Activated gamma-delta T cell treated with anti-CD3 and anti-CD28 coated beads, Interleukin-2, amount 50 U/mL, for 16 hours (primary cell): ENCODE measurements around the gene HHATL.
"Not testable (repeated sequence)": the region's sequence is repeated elsewhere in the genome, so short reads cannot be mapped to it uniquely, and the experiment has no call there.

Source experiments
- DNase-seq: peaks from one replicate; pipeline ENCODE4 v3.0.0-alpha.2; 2020; ENCODE audit warnings: low read depth

The HHATL gene

DNA sequence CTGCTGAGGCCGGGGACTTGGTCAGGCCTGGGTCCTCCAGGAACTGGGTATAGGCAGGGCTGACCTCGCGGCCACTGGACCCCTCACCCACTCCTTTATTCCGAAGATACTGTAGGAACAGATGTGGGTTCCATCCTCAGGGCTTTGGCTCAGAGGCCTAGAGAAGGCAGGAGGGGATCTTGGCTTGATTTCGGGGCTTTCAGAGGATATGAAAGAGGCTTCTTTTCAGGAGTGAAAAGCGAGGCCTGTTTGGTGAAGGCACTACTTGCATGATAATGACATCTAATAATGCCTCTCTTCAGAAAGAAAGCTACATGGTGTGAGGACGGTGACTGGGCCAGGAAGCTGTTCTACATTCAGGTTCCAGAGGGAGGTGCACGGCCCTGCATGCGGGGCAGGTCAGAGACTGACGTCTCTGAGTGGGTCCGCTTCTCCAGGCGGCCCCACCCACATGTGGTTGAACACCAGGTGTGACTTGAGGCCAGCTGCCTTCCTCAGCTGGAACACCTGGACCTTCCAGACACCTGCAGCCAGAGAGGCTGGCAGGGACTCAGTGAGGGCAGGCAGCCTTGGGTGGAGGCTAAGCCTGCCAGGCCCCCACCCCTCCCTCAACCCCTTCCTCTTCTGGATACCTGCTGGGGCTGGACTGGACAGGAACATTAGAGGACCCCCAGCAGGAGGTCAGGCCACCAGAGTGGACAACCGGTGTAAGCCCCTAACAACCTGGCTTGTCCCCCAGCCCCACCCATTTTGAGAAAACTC lies 31.1 kb upstream of the HHATL start:
- no peak for DNase-seq

DNA sequence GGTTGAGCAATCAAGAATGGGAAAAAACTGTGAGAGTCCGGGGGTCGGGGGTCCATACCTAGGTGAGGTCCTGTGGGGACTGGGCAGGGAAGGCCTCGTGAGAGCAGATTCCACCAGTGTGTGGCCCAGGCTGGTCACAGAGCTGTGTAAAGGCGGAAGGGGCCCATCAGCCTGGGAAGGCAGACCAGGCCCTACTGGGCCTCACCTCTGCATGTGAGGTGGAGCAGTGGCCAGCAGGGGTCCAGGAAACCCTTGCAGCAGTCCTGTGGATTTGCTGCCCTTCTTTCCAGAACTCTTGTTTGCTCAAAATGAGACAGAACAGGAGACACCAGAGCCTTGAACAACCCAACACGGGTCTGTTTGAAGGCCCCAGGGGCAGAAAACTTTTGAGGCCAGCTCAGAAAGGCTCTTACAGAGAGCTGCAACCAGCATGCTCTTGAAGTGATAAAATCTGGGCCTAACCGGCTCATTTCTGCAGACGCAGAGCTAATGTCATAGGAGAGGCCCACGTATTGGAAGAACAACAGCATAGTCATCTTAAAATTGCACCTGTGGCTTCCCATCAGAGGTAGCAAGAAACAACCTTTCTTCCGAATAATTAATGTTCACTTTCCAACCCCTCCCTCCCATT lies 30.3 kb upstream of the HHATL start:
- DNase-seq, result no peak

DNA sequence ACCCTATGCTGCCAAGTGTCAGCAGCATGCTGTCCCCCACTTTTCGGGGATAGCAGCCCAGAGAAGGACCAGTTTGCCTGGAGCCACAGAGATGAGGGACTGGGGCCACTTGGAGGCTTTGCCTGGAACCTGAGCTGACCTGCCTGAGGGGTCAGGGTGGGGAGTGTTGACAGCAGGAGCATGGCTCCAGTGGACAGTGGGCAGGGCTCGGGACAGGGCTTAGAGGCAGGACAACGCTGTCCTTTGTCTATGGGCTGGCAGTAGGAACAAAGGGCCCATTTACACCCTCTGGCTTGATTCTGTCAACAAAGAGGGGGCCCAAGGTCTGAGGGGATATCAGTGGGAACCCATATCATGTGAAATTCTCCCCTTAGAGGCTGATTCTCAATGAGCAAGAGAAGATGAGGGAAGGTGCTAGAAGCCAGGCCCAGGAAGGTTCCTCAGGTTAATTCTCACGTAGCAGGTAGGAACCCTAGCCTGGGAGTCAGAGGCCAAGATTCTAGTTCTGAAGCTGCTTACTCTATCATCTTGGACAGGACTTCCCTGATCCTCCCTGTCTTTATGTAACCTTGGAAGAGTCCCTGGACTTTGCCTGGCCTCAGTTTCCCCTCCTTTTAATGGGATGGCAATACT lies 29.7 kb upstream of the HHATL start:
- DNase-seq, result no peak

DNA sequence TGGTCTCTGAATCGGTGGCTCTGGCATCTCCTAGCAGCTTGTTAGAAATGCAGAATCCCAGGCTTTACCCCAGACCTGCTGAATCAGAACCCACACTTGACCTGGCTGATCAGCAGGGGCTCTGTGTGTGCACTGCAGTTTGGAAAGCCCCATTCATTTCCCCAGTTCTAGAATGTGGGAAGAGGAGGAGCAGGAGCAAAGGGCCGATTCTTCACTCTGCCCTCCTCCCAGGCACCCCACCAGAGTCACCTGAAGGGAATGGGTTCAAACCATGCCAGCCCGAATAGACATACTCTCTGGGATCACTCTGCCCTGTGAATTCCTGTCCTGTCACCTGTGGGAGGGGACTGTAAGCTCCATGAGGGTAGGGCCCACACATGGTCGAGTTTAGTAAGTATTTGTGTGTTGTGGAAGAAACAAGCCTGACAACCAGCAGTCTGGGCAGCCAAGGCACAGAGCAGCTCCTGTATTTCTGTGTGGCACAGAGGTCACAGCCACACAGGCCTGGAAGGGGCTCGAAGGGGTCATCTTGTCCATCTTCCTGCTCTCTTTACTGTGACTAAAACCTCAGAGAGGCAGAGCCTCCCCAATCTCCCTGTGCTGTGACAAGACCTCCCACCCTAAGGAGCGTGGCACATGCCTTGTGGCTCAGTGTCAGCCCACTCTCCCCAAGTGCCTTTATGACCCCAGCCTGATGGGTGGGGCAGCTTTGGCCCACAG lies 29.0 kb upstream of the HHATL start:
- DNase-seq, result no peak

DNA sequence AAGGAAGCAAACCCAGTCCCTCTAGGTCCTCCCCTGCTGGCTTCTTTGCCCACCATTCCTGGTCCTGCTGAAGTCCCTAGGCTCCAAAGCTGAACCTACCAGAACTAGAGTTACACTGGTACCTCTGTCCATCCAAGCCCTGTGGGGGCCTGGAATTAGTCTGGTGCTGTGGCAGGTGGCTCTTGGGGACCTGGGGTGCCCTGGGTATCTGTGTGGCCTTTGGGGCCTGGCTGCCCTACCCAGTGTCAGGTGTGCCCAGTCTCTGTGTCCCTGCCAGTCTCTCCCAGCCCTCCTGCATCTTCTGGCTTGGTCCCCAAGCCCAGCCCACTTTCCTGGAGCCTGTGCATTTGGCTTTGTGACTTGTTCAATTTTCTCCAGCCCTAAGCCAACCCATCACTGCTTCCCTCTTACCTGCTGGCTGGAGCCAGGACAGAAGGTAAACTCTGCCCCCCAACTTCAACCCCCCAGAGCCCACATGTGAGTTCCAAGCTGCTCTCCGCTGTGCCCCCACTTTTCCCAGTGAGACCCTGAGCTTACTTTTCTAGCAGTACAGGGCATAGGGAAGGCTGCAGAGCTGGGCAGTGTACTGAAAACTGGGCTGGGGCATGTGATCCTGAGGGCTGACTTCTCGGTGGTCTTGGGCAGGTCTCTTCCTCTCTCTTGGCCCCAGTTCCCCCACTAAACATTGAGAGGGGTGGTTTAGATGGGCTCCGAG lies 28.3 kb upstream of the HHATL start:
- no peak for DNase-seq

- DNase-seq, result no peak
These were observed 27.7 kb upstream of the HHATL start for GRCh38 chr3:42730294-42730693.

- DNase-seq, result no peak
These were observed 27.0 kb upstream of the HHATL start for GRCh38 chr3:42729404-42730145.

DNA sequence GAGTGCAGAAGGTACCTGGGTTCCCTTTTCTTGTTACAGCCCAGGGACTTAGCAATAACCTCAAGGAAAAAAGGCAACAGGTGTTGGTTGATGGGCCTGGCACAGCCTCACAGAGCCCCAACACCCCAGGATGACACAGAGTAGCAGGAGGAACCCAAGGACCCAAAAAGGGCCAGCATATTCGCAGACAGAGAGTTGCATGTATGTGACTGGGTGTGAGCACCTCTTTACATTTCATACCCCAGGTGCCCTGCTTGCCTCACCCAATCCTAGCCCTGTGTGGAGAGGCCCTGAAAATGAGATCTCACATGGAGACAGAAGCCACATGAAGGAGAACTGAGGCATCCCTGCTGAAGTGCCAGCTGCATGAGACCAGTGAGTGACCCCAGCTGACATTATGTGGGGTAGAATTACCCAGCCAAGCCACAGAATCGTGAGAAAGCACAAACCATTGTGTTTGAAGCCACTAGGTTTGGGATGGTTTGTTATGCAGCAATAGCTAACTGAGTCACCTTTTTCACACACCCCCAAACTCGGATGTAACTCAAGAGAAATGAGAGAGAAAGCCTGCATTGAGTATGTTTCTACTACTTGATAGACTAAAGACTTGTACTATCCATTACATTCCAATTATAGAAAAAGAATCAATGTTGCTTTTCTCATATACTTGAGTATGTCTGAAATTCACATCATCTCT lies 26.2 kb upstream of the HHATL start:
- DNase-seq, result no peak

GRCh38 chr3:42728056-42728455 lies 25.5 kb upstream of the HHATL start:
- no peak for DNase-seq

- DNase-seq, result no peak
These were observed 22.9 kb upstream of the HHATL start for GRCh38 chr3:42725454-42725853.

DNA sequence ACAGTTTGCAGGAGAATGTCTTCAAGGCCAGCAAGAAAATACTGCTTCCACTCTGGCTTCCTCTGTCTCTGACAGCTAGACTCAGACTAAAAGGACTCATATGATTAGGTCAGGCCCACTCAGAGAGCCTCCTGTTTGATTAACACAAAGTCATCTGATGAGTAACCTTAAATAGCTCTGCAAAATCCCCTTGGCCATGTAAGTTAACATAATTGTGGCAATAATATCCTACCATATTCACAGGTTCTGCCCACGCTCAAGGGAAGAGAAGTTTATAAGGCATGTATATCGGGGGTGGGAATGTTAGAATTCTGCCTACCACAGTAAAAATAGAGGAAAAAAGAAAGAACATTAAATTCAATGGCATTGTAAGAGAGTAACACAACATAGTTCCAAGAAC lies 20.6 kb upstream of the HHATL start:
- no peak for DNase-seq

DNA sequence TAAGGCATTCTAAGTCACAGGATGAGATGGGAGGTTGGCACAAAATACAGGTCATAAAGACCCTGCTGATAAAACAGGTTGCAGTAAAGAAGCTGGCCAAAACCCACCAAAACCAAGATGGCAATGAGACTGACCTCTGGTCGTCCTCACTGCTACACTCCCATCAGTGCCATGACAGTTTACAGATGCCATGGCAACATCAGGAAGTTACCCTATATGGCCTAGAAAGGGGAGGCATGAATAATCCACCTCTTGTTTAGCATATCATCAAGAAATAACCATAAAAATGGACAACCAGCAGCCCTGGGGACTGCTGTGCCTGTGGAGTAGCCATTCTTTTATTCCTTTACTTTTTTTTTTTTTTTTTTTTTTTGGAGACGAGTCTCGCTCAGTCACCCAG lies 19.8 kb upstream of the HHATL start:
- DNase-seq, result not testable (repeated sequence)

- no peak for DNase-seq
These were observed 19.1 kb upstream of the HHATL start for GRCh38 chr3:42721690-42722089.

DNA sequence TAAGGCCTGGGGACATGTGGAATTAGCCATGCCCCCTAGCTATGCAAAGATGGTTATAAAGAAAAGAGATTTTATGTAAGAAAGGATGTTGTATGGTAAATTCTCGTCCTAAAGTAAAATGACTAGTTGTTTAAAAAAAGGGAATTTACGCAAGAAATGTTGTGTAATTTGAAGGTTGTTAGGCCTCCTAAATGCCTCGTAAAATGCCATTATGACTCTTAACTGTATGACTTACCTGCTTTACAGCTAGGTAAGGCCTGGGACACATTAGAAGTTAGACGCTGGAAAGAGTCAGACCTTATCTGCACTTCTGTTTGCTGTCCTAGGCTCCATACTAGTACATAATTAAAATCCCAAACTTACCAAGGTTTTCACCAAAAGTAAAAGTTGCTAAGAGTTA lies 17.5 kb upstream of the HHATL start:
- no peak for DNase-seq

DNA sequence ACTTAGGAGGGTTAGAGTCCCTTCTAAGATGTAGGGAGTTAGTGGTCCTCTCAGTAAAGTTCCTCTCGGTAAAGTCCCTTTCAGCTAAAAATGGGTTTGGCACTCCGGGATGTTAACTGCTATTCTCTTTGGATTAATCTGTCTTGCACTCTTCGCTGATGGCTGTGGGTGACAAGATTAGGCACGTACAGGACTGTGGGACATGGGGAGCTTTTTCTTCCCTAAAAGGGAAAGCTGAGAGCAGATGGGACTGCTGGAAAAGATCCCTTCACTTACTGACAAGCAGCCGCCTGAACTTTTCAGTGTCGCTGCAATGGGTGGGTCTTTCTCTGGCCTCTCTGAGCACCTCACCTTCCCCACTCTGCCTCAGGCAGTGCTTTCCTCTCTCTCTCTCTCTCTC lies 16.4 kb upstream of the HHATL start:
- no peak for DNase-seq

DNA sequence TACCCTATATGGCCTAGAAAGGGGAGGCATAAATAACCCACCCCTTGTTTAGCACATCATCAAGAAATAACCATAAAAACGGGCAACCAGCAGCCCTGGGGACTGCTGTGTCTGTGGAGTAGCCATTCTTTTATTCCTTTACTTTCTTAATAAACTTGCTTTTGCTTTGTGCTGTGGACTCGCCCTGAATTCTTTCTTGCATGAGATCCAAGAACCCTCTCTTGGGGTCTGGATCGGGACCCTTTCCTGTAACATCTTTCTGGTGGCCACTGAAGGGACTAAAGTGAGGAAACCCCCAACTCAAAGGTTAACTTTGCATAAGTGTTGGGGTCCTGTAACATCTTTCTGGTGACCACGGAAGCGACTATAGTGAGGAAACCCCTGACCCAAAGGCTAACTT lies 15.7 kb upstream of the HHATL start:
- DNase-seq, result no peak

DNA sequence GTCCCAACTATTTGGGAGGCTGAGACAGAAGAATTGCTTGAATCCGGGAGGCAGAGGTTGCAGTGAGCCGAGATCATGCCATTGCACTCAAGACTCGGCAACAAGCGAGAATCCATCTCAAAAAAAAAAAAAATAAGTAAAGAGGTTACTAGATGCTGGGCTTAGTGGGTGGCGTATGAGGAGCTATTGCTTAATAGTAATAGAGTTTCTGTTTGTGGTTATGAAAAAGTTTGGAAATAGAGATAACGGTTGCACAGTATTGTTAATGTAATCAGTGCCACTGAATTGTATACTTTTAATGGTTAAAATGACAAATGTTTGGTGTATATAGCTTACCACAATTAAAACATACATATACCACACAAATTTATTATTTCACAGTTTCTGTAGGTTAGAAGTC lies 14.7 kb upstream of the HHATL start:
- DNase-seq, result no peak

GRCh38 chr3:42714171-42714852 lies 11.7 kb upstream of the HHATL start:
- DNase-seq, result no peak

- DNase-seq, result no peak
These were observed 11.1 kb upstream of the HHATL start for GRCh38 chr3:42713747-42714146.

- DNase-seq, result no peak
These were observed 10.2 kb upstream of the HHATL start for GRCh38 chr3:42712688-42713372.
